Urinary bladder (tissue), 4 donors: ENCODE results near the gene PEX10. TPM values are rescaled to one million over a fixed set of nuclear protein-coding genes. Genes with fewer than 3 reads are reported as not detected.

ENCODE experiments used
- DNase-seq: peaks from one replicate; pipeline ENCODE4 v3.0.0-alpha.2; 2015; ENCODE audit errors: extremely low spot score
- H3K27ac ChIP-seq: one replicate; pipeline ENCODE4 v1.5.1; 2013; ENCODE audit warnings: low read depth, mild to moderate bottlenecking, moderate library complexity
- H3K36me3 ChIP-seq: one replicate; pipeline ENCODE4 v1.6.1; 2013; ENCODE audit warnings: mild to moderate bottlenecking, moderate library complexity; ENCODE audit not compliant: insufficient read depth
- H3K4me1 ChIP-seq: one replicate; pipeline ENCODE4 v1.6.1; 2013; ENCODE audit warnings: mild to moderate bottlenecking, moderate library complexity; ENCODE audit not compliant: insufficient read depth
- H3K4me3 ChIP-seq: one replicate; pipeline ENCODE4 v1.5.1; 2013; ENCODE audit warnings: low read depth, low read length
- WGBS: extraction: QIAGEN DNeasy Blood & Tissue Kit; methylation state at CpG from one replicate; pipeline ENCODE4 v1.1.7; 2013; 5-methylcytosine and 5-hydroxymethylcytosine counted together
- polyA plus RNA-seq: library from polyadenylated mRNA; stranded (reverse); fragments of 200-250 nt; gene quantifications from one replicate; pipeline ENCODE4 v1.2.3, GENCODE V29; 2013
- total RNA-seq: library from RNA; depleted of rRNA; stranded (reverse); fragments of >200 nt; gene quantifications from one replicate; pipeline ENCODE4 v1.2.3, GENCODE V29; 2014
- donor health status: healthy with polysubstance abuse.
- donor health status: healthy.

Gene PEX10
- total and polyA plus RNA-seq, 2 donors: 13.9 to 22.9 TPM

DNA sequence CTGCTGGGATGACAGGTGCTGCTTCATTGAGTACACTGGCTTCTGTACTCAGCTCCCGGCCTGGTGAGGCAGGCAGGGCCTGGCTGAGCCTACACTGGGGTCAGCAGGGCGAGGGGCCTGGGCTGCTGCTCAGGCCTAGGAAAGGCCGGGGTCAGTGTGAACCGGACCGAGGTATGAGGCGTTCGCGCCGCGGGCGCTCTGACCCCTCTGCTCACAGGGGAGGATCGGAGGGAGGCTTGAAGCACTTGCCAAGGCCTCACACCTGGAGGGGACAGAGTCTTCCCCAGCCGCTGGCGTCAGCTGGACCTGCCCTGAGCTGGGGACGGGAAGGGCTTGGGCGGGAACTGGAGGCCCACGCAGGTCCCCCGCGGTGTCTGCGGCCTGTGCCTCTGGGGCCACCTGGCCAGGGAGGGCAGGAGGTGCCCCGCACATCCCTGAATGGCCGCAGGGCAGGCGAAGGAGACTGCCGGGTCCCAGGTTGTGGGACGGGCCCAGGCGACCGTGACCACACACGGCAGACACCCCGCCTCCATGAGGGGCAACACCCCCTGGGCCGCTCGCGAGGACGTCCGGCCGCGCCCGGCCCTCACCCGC is 466 bp downstream of the PEX10 start:
- Histone ChIP-seq H3K27ac (peak overlapping the region; percentile 80), H3K4me3 (peak overlapping the region; percentile 82), H3K36me3 (no peaks in the 10 kb centered on the region), H3K4me1 (no peaks in the 10 kb centered on the region)
- DNase-seq: no peak
- WGBS: 4% methylated on average over 38 of the region's 38 CpGs

DNA sequence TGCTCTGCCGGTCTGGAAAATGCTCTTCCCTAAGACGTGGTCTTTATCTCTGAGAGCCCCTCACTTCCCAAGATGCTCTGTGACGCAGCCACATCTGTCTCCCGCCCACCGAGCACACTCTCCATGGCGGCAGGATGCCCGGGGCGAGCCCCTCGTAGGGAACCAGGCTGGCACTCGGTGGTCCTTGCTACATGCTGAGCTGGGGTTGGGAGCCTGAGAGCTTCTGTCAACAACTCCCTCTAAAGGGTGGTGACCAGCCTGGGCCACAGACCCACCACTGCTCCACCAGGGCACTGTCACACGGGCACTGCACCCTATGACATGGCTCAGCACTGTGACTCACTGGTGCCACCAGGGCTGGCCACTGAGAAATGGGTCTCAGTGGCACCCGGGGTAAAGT is 2.6 kb downstream of the PEX10 start:
- Histone ChIP-seq H3K27ac (no peak overlapping the region), H3K36me3 (no peaks in the 10 kb centered on the region), H3K4me3 (no peak overlapping the region), H3K4me1 (no peaks in the 10 kb centered on the region)
- 92% methylated on average over 12 of the region's 12 CpGs for WGBS
- DNase-seq: no peak

- Histone ChIP-seq H3K4me3 (no peak overlapping the region), H3K4me1 (no peaks in the 10 kb centered on the region), H3K27ac (no peak overlapping the region), H3K36me3 (peaks cover 1% of the 10 kb centered on the region)
- WGBS: 84% methylated on average over 13 of the region's 13 CpGs
- no peak for DNase-seq
These were observed 3.5 kb downstream of the PEX10 start for GRCh38 chr1:2408859-2409276.

- Histone ChIP-seq H3K4me1 (no peaks in the 10 kb centered on the region), H3K27ac (no peak overlapping the region), H3K4me3 (no peak overlapping the region), H3K36me3 (peaks cover 1% of the 10 kb centered on the region)
- no peak for DNase-seq
- WGBS: 93% methylated on average over 24 of the region's 24 CpGs
These were observed 3.9 kb downstream of the PEX10 start for GRCh38 chr1:2408456-2408855.

GRCh38 chr1:2407991-2408275 is 4.4 kb downstream of the PEX10 start:
- 94% methylated on average over 8 of the region's 8 CpGs for WGBS
- DNase-seq: no peak
- Histone ChIP-seq H3K4me1 (no peaks in the 10 kb centered on the region), H3K36me3 (peaks cover 1% of the 10 kb centered on the region), H3K27ac (no peak overlapping the region), H3K4me3 (no peak overlapping the region)

- no peak overlapping the region for H3K4me3 ChIP-seq
- DNase-seq: no peak
- H3K36me3 ChIP-seq: peaks cover 1% of the 10 kb centered on the region
- WGBS: 85% methylated on average over 25 of the region's 25 CpGs
- H3K4me1 ChIP-seq: no peaks in the 10 kb centered on the region
- no peak overlapping the region for H3K27ac ChIP-seq
These were observed 5.0 kb downstream of the PEX10 start for GRCh38 chr1:2407166-2407990.

DNA sequence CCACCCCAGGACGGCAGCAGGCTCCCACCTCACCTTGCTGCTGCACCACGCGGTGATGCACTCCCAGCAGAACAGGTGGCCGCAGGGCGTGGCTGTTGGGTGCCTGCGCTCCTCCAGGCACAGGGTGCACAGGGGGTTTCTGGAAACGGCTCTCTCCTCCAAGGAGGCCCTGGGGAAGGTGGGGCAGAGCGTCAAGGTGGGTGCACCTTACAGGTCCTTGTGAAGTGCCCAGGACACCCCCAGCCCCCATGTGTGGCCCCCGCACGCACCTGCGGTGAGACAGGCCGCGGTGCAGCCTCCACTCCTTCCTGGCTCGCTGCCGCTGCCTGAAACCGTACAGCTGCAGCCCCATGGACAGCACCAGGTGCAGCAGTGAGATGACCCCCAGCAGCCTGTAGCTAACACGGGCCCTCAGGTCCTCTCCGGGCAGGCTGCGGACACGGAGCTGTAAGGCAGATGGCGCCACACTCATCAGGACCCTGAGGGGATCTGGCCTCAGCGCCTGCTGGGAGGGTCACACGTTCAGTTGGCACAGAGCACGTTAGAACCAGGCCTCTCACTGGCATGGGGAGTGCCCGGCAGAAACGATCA is 5.8 kb downstream of the PEX10 start:
- no peak overlapping the region for H3K4me3 ChIP-seq
- no peak for DNase-seq
- no peak overlapping the region for H3K27ac ChIP-seq
- H3K4me1 ChIP-seq: no peaks in the 10 kb centered on the region
- peaks cover 1% of the 10 kb centered on the region for H3K36me3 ChIP-seq
- WGBS: 79% methylated on average over 26 of the region's 26 CpGs

- no peak overlapping the region for H3K4me3 ChIP-seq
- DNase-seq: no peak
- peaks cover 1% of the 10 kb centered on the region for H3K36me3 ChIP-seq
- 77% methylated on average over 28 of the region's 28 CpGs for WGBS
- no peak overlapping the region for H3K27ac ChIP-seq
- no peaks in the 10 kb centered on the region for H3K4me1 ChIP-seq
These were observed 6.6 kb downstream of the PEX10 start for GRCh38 chr1:2405588-2406295.

DNA sequence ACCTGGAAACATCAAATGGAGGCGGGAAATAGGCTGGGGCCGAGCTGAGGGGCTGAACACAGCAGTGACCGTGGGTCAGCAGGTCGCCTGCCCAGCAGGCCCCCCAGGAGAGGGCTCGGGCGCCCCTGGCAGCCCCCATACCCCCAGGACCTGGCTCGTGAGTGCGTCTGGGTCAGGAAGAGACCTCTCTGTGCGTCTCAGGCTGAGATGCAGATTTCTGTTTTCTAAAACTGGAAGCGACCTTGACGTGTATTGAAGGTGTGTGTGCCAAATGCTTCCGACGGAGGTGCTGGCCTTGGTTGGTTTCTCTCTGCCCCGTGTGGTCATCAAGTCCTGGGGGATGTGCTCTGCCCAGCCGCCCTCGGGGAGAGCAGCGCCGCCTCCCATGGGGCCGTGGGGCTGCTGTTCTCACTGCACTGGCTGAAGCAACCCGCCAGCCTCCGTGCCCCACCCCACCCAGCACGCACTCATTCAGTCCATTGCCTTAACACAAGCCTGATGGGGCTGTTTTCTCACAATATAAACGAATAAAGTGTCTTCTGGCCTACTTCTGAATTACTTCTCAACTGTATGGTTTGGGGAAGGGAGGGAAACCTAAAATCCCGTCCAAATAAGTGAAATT is 7.4 kb downstream of the PEX10 start:
- no peak overlapping the region for H3K27ac ChIP-seq

GRCh38 chr1:2404142-2404889 is 8.0 kb downstream of the PEX10 start:
- Histone ChIP-seq H3K4me1 (no peaks in the 10 kb centered on the region), H3K27ac (no peak overlapping the region), H3K4me3 (no peak overlapping the region), H3K36me3 (peaks cover 1% of the 10 kb centered on the region)
- 75% methylated on average over 29 of the region's 29 CpGs for WGBS
- no peak for DNase-seq

More for the DNA sequence above, 7.4 kb downstream of the PEX10 start:
- Histone ChIP-seq H3K4me1 (no peaks in the 10 kb centered on the region), H3K4me3 (no peak overlapping the region), H3K36me3 (peaks cover 1% of the 10 kb centered on the region)
- no peak for DNase-seq
- 77% methylated on average over 24 of the region's 24 CpGs for WGBS

GRCh38 chr1:2403273-2403672 is 9.1 kb downstream of the PEX10 start:
- no peak for DNase-seq
- Histone ChIP-seq H3K27ac (no peak overlapping the region), H3K4me1 (no peaks in the 10 kb centered on the region), H3K4me3 (no peak overlapping the region), H3K36me3 (peaks cover 4% of the 10 kb centered on the region)
- 84% methylated on average over 19 of the region's 19 CpGs for WGBS

GRCh38 chr1:2402420-2402819 is 9.9 kb downstream of the PEX10 start:
- Histone ChIP-seq H3K4me1 (no peaks in the 10 kb centered on the region), H3K36me3 (peaks cover 6% of the 10 kb centered on the region), H3K27ac (no peak overlapping the region), H3K4me3 (no peak overlapping the region)
- no peak for DNase-seq
- WGBS: 94% methylated on average over 23 of the region's 23 CpGs
